ENCODE results near the gene TAGAP. TPM values are rescaled to one million over a fixed set of nuclear protein-coding genes. Genes with fewer than 3 reads are reported as not detected.

Gene TAGAP
- total and polyA plus RNA-seq, 8 donors = 0.93 to 4.1 (median 2.0) TPM; not detected in 1

- H3K27me3 ChIP-seq = peaks cover 0 to 39% (median 3%) of the 10 kb centered on the region in 3 donors
- intact Hi-C loops (cut with DNase I; ENCODE audit: low total_unique reads) = no loop called here
- 21 to 31% (median 26%) methylated on average over 3 of the region's 3 CpGs for WGBS, 5 donors
- H3K9me3 ChIP-seq = no peaks in the 10 kb centered on the region
- no peaks in the 10 kb centered on the region for H3K36me3 ChIP-seq
- DNase-seq = no peak
- H3K4me1 ChIP-seq = peaks cover 0 to 15% (median 0%) of the 10 kb centered on the region in 4 donors
- no peak for TF ChIP-seq EP300 (IDR thresholded peaks at IDR 0.05)
- no peak for TF ChIP-seq CTCF (IDR thresholded peaks at IDR 0.05)
- no peak for TF ChIP-seq POLR2AphosphoS5 (IDR thresholded peaks at IDR 0.05)
- no peak for TF ChIP-seq POLR2A (IDR thresholded peaks at IDR 0.05)
- peak overlapping the region in 2 of 5 donors; percentile 17 to 18 for H3K27ac ChIP-seq
- H3K4me3 ChIP-seq = no peak overlapping the region
Observed at GRCh38 chr6:159056003-159056402, 11.2 kb upstream of the TAGAP start.

- H3K9me3 ChIP-seq = no peaks in the 10 kb centered on the region
- H3K36me3 ChIP-seq = no peaks in the 10 kb centered on the region
- intact Hi-C loops (cut with DNase I; ENCODE audit: low total_unique reads) = no loop called here
- peaks cover 0 to 15% (median 0%) of the 10 kb centered on the region in 4 donors for H3K4me1 ChIP-seq
- no peak for TF ChIP-seq POLR2AphosphoS5 (IDR thresholded peaks at IDR 0.05)
- TF ChIP-seq CTCF (IDR thresholded peaks at IDR 0.05) = no peak
- TF ChIP-seq EP300 (IDR thresholded peaks at IDR 0.05) = no peak
- no peak for TF ChIP-seq POLR2A (IDR thresholded peaks at IDR 0.05)
- DNase-seq = no peak
- H3K27ac ChIP-seq = no peak overlapping the region
- 70 to 85% (median 82%) methylated on average over 11 to 12 of the region's 12 CpGs for WGBS, 5 donors
- H3K4me3 ChIP-seq = no peak overlapping the region
- H3K27me3 ChIP-seq = peaks cover 0 to 39% (median 3%) of the 10 kb centered on the region in 3 donors
Observed at GRCh38 chr6:159053781-159054398, 9.1 kb upstream of the TAGAP start.

GRCh38 chr6:159052720-159053119 is 7.9 kb upstream of the TAGAP start:
- no peak for TF ChIP-seq POLR2AphosphoS5 (IDR thresholded peaks at IDR 0.05)
- no peak for TF ChIP-seq EP300 (IDR thresholded peaks at IDR 0.05)
- TF ChIP-seq CTCF (IDR thresholded peaks at IDR 0.05) = no peak
- TF ChIP-seq POLR2A (IDR thresholded peaks at IDR 0.05) = no peak
- Histone ChIP-seq H3K4me1 (peaks cover 0 to 15% (median 0%) of the 10 kb centered on the region in 4 donors), H3K27me3 (peaks cover 0 to 34% (median 3%) of the 10 kb centered on the region in 3 donors), H3K27ac (no peak overlapping the region), H3K36me3 (no peaks in the 10 kb centered on the region), H3K9me3 (no peaks in the 10 kb centered on the region), H3K4me3 (no peak overlapping the region)
- 48 to 71% (median 60%) methylated on average over 3 of the region's 3 CpGs for WGBS, 5 donors
- intact Hi-C loops (cut with DNase I; ENCODE audit: low total_unique reads) = no loop called here
- DNase-seq = no peak

GRCh38 chr6:159047891-159048685 is 3.3 kb upstream of the TAGAP start:
- H3K27ac ChIP-seq = no peak overlapping the region
- DNase-seq = no peak
- no peaks in the 10 kb centered on the region for H3K36me3 ChIP-seq
- no peak for TF ChIP-seq POLR2A (IDR thresholded peaks at IDR 0.05)
- TF ChIP-seq CTCF (IDR thresholded peaks at IDR 0.05) = no peak
- no peak for TF ChIP-seq POLR2AphosphoS5 (IDR thresholded peaks at IDR 0.05)
- TF ChIP-seq EP300 (IDR thresholded peaks at IDR 0.05) = no peak
- H3K9me3 ChIP-seq = no peaks in the 10 kb centered on the region
- no peak overlapping the region for H3K4me3 ChIP-seq
- peaks cover 0 to 12% (median 0%) of the 10 kb centered on the region in 4 donors for H3K4me1 ChIP-seq
- intact Hi-C loops (cut with DNase I; ENCODE audit: low total_unique reads) = loop anchor here (10.0 kb wide), 1 partner anchor 57 kb away; no protein-coding TSS in a partner anchor
- H3K27me3 ChIP-seq = peaks cover 0 to 4% (median 0%) of the 10 kb centered on the region in 3 donors
- WGBS, 5 donors = 56 to 66% (median 58%) methylated on average over 10 of the region's 10 CpGs

All from stomach (tissue), 9 donors.